Uterus (tissue), 4 donors: ENCODE results near the gene KCNQ1. TPM values are rescaled to one million over a fixed set of nuclear protein-coding genes. Genes with fewer than 3 reads are reported as not detected.

Source experiments
- DNase-seq, 2 donors: peaks; one replicate each; pipeline ENCODE4 v3.0.0-alpha.2; 2019 to 2020
- H3K27ac ChIP-seq, 2 donors: fragments of 200-600 bp; sonication (generic); 1 replicate in 1 of 2; 2 replicates in 1 of 2; pipeline ENCODE4 v1.5.1; 2016 to 2018
- H3K27me3 ChIP-seq, 2 donors: fragments of 200-600 bp; sonication (generic); one replicate each; pipeline ENCODE4 v1.5.1; 2018 to 2019; ENCODE audit warnings: control low read depth in 1 of 2
- H3K36me3 ChIP-seq, 2 donors: fragments of 200-600 bp; sonication (generic); one replicate each; pipeline ENCODE4 v1.5.1; 2019; ENCODE audit warnings: control low read depth in 1 of 2
- H3K4me1 ChIP-seq, 2 donors: fragments of 200-600 bp; sonication (generic); one replicate each; pipeline ENCODE4 v1.5.1; 2018 to 2019; ENCODE audit warnings: control low read depth in 1 of 2
- H3K4me3 ChIP-seq, 2 donors: fragments of 200-600 bp; sonication (generic); 1 replicate in 1 of 2; 2 replicates in 1 of 2; pipeline ENCODE4 v1.5.1; 2018 to 2019; ENCODE audit warnings: mild to moderate bottlenecking in 1 of 2
- H3K9me3 ChIP-seq, 2 donors: fragments of 200-600 bp; sonication (generic); one replicate each; pipeline ENCODE4 v1.5.1; 2019; ENCODE audit warnings: control low read depth in 1 of 2
- CTCF ChIP-seq, 4 experiments: fragments of 200-600 bp in 2 of 4; fragments of 450-650 bp in 2 of 4; sonication (generic) in 2 of 4; IDR thresholded peaks; one replicate each; pipeline ENCODE4 v1.5.1; 2016 to 2019; ENCODE audit warnings: antibody characterized with exemption in 4 of 4, mild to moderate bottlenecking in 2 of 4, moderate library complexity in 1 of 4
- POLR2A ChIP-seq, 2 donors: fragments of 450-650 bp; IDR thresholded peaks; one replicate each; pipeline ENCODE4 v1.6.1; 2016; ENCODE audit warnings: antibody characterized with exemption in 2 of 2, mild to moderate bottlenecking in 1 of 2, moderate library complexity in 1 of 2
- intact Hi-C: fragments of 100-400 bp; cut with DNase I; formaldehyde crosslinking; loops from one replicate; pipeline ENCODE4 v1.15.1; 2023; ENCODE audit warnings: low total_unique reads
- total RNA-seq, 4 donors: library from RNA; depleted of rRNA in 3 of 4; stranded (reverse); fragments of >200 nt in 3 of 4; gene quantifications; one replicate each; pipeline versions ENCODE4 v1.1.0 to v1.2.4, GENCODE V29; 2014 to 2023
- donor health status: DM: yes; HTN: yes; CAD: no.

The KCNQ1 gene
- total RNA-seq, 4 donors from 2014 or later = 2.6 to 10.4 (median 5.4) TPM

DNA sequence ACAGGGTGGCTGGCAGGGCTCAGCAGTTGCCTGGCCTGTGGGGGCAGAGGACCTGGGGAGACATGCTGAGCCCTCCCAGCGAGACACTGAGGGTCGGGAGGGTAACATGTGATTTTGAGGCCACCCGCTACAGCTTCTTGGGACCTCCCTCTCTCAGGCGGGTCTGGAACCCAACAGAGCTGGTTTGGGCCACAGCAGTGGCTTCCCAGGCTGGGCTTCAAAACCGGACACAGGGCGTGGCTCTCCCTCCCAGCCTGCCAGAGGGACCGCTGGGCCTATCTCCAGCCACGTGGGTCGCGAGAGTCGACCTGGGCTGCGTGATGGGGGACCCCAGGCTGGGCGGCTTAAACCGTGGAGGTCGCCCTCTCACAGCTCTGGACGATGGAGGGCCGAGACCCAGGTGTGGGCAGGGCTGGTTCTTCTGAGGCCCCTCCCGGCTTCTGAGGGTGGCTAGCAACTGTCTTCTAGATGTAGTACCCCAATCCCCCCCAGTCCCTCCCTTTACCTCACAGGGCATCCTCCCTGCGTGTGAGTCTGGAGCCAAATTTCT is 91.7 kb downstream of the KCNQ1 start:
- H3K4me1 ChIP-seq = peaks cover 0 to 11% of the 10 kb centered on the region in 2 donors
- DNase-seq = no peak

GRCh38 chr11:2537010-2537705 is 92.3 kb downstream of the KCNQ1 start:
- H3K9me3 ChIP-seq = no peaks in the 10 kb centered on the region
- no peak for DNase-seq
- intact Hi-C loops = no loop called here
- no peak overlapping the region for H3K27ac ChIP-seq
- H3K4me3 ChIP-seq = no peak overlapping the region
- no peaks in the 10 kb centered on the region for H3K36me3 ChIP-seq
- no peaks in the 10 kb centered on the region for H3K27me3 ChIP-seq
- TF ChIP-seq CTCF (IDR thresholded peaks at IDR 0.05) (no peak), POLR2A (IDR thresholded peaks at IDR 0.05) (no peak)
- H3K4me1 ChIP-seq = peaks cover 0 to 11% of the 10 kb centered on the region in 2 donors

More for the DNA sequence above, 91.7 kb downstream of the KCNQ1 start:
- no peak for TF ChIP-seq CTCF (IDR thresholded peaks at IDR 0.05)
- no peak for TF ChIP-seq POLR2A (IDR thresholded peaks at IDR 0.05)
- Histone ChIP-seq H3K9me3 (no peaks in the 10 kb centered on the region), H3K27ac (no peak overlapping the region), H3K27me3 (no peaks in the 10 kb centered on the region), H3K36me3 (no peaks in the 10 kb centered on the region), H3K4me3 (no peak overlapping the region)
- intact Hi-C loops = no loop called here

DNA sequence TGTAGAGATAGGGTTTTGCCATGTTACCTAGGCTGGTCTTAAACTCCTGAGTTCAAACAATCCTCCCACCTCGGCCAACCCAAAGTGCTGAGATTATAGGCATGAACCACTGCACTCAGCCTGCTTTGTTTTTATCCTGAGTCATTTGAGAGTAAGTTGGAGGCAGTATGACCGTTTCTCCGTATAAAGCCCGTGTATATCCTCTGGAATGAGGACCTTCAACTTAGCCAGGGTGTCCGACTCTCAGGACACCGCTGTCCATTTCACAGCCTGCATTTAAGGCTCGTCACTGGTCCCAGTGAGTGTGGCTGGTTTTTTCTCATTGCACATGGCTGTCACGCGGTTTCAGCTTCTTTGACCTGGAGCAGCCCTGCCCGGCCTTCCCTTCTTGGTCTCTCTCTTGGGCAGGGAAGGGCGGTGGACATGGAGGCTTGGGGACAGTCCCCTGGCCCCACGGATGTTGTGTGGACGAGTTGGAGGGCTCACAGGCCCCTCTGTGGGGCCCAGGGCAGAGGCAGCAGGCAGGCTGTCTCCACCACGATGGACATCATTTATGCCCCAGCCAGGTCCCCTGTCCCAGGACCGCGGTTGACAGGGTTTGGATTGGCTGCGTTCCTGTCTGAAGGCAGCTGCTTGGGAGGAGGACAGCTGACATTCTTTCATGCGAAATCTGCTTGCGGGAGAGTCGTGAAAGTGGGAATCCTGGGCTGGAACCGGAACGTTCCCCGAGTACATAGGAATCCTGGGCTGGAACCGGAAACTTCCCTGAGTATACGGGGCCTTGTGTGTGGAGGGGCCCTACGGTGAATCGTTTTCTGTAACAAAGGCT is 93.3 kb downstream of the KCNQ1 start:
- Histone ChIP-seq H3K27me3 (no peaks in the 10 kb centered on the region), H3K4me1 (peaks cover 0 to 10% of the 10 kb centered on the region in 2 donors), H3K36me3 (no peaks in the 10 kb centered on the region), H3K4me3 (no peak overlapping the region), H3K27ac (no peak overlapping the region), H3K9me3 (no peaks in the 10 kb centered on the region)
- TF ChIP-seq CTCF (IDR thresholded peaks at IDR 0.05) (no peak), POLR2A (IDR thresholded peaks at IDR 0.05) (no peak)
- DNase-seq = no peak
- intact Hi-C loops = no loop called here

GRCh38 chr11:2538951-2539350 is 94.1 kb downstream of the KCNQ1 start:
- Histone ChIP-seq H3K27ac (no peak overlapping the region), H3K4me3 (no peak overlapping the region), H3K4me1 (peaks cover 0 to 3% of the 10 kb centered on the region in 2 donors), H3K9me3 (no peaks in the 10 kb centered on the region), H3K36me3 (no peaks in the 10 kb centered on the region), H3K27me3 (no peaks in the 10 kb centered on the region)
- TF ChIP-seq POLR2A (IDR thresholded peaks at IDR 0.05) (no peak), CTCF (IDR thresholded peaks at IDR 0.05) (no peak)
- no peak for DNase-seq
- intact Hi-C loops = no loop called here
